ENCODE results near the gene OR5C1.

The OR5C1 gene

DNA sequence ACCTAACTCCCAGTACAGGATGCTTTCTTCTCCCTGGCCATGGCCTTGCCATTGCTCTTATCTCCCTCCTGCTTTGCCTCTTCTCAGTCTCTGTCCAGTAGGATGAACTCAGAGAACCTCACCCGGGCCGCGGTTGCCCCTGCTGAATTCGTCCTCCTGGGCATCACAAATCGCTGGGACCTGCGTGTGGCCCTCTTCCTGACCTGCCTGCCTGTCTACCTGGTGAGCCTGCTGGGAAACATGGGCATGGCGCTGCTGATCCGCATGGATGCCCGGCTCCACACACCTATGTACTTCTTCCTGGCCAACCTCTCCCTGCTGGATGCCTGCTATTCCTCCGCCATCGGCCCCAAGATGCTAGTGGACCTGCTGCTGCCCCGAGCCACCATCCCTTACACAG lies at the start of gene OR5C1:
TSS of gene OR5C1 (plus strand) at position 103 of the 400 bp plus-strand sequence. CDS start at position 103, 0 bp downstream.
- TF ChIP-seq CREB1 (IDR thresholded peaks at IDR 0.05; ENCODE audit: low read depth): no peak
- TF ChIP-seq MAX (IDR thresholded peaks at IDR 0.05): no peak
- TF ChIP-seq, protein P1, sequence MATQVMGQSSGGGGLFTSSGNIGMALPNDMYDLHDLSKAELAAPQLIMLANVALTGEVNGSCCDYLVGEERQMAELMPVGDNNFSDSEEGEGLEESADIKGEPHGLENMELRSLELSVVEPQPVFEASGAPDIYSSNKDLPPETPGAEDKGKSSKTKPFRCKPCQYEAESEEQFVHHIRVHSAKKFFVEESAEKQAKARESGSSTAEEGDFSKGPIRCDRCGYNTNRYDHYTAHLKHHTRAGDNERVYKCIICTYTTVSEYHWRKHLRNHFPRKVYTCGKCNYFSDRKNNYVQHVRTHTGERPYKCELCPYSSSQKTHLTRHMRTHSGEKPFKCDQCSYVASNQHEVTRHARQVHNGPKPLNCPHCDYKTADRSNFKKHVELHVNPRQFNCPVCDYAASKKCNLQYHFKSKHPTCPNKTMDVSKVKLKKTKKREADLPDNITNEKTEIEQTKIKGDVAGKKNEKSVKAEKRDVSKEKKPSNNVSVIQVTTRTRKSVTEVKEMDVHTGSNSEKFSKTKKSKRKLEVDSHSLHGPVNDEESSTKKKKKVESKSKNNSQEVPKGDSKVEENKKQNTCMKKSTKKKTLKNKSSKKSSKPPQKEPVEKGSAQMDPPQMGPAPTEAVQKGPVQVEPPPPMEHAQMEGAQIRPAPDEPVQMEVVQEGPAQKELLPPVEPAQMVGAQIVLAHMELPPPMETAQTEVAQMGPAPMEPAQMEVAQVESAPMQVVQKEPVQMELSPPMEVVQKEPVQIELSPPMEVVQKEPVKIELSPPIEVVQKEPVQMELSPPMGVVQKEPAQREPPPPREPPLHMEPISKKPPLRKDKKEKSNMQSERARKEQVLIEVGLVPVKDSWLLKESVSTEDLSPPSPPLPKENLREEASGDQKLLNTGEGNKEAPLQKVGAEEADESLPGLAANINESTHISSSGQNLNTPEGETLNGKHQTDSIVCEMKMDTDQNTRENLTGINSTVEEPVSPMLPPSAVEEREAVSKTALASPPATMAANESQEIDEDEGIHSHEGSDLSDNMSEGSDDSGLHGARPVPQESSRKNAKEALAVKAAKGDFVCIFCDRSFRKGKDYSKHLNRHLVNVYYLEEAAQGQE (IDR thresholded peaks at IDR 0.05; ENCODE audit: low read depth): no peak
- no peak for TF ChIP-seq EGR1 (IDR thresholded peaks at IDR 0.05)
- no peak for TF ChIP-seq CEBPB (IDR thresholded peaks at IDR 0.05)
- TF ChIP-seq TAF1 (IDR thresholded peaks at IDR 0.05; ENCODE audit: low read depth): no peak
- no peak for TF ChIP-seq NFIC (IDR thresholded peaks at IDR 0.05)
- no peak for TF ChIP-seq RAD21 (IDR thresholded peaks at IDR 0.05; ENCODE audit: low read depth)
- TF ChIP-seq ZBTB7A (IDR thresholded peaks at IDR 0.05; ENCODE audit: low read depth): no peak
- TF ChIP-seq FOXM1 (IDR thresholded peaks at IDR 0.05; ENCODE audit: borderline replicate concordance, low read depth): no peak
- no peak for TF ChIP-seq EP300 (IDR thresholded peaks at IDR 0.05; ENCODE audit: borderline replicate concordance)
- no peak for TF ChIP-seq YY1 (IDR thresholded peaks at IDR 0.05; ENCODE audit: low read depth)
- no peak for TF ChIP-seq TCF12 (IDR thresholded peaks at IDR 0.05; ENCODE audit: low read depth)
- TF ChIP-seq, protein P2, sequence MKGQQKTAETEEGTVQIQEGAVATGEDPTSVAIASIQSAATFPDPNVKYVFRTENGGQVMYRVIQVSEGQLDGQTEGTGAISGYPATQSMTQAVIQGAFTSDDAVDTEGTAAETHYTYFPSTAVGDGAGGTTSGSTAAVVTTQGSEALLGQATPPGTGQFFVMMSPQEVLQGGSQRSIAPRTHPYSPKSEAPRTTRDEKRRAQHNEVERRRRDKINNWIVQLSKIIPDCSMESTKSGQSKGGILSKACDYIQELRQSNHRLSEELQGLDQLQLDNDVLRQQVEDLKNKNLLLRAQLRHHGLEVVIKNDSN (IDR thresholded peaks at IDR 0.05): no peak
- no peak for TF ChIP-seq TEAD4 (IDR thresholded peaks at IDR 0.05)

DNA sequence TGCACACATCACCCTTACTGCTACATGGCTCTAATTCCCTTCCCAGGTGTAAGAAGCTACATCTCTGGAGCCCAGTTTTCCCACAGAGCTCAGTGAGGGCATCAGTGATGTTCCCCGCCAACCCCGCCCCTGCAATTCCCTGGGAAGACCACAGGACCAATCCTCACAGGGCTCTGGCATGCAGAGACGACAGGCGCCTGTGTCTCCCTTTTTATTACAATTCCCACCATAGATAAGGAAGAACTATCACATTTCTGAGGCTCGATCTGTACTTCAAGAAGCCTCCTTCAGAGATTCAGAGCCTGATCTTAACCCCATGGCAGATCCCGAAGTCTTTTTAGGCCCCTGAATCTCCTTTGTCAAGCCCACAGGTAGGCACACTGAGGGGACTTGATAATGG lies 46.7 kb upstream of the OR5C1 start, which contains the start of gene OR1L6:
TSS of gene OR1L6 (plus strand) at position 301 of the 400 bp plus-strand sequence. CDS start 7,545 bp downstream, outside the sequence.
- TF ChIP-seq NFIC (IDR thresholded peaks at IDR 0.05) (no peak), EGR1 (IDR thresholded peaks at IDR 0.05) (no peak), FOXM1 (IDR thresholded peaks at IDR 0.05; ENCODE audit: borderline replicate concordance, low read depth) (no peak), CREB1 (IDR thresholded peaks at IDR 0.05; ENCODE audit: low read depth) (no peak), TCF12 (IDR thresholded peaks at IDR 0.05; ENCODE audit: low read depth) (no peak), RAD21 (IDR thresholded peaks at IDR 0.05; ENCODE audit: low read depth) (no peak), TAF1 (IDR thresholded peaks at IDR 0.05; ENCODE audit: low read depth) (no peak), YY1 (IDR thresholded peaks at IDR 0.05; ENCODE audit: low read depth) (no peak), ZBTB7A (IDR thresholded peaks at IDR 0.05; ENCODE audit: low read depth) (no peak), MAX (IDR thresholded peaks at IDR 0.05) (no peak), TEAD4 (IDR thresholded peaks at IDR 0.05) (no peak), EP300 (IDR thresholded peaks at IDR 0.05; ENCODE audit: borderline replicate concordance) (no peak), CEBPB (IDR thresholded peaks at IDR 0.05) (no peak)
- TF ChIP-seq, protein P1 (IDR thresholded peaks at IDR 0.05; ENCODE audit: low read depth): no peak
- TF ChIP-seq, protein P2 (IDR thresholded peaks at IDR 0.05): no peak

- TF ChIP-seq MAX (IDR thresholded peaks at IDR 0.05) (no peak), NFIC (IDR thresholded peaks at IDR 0.05) (no peak), RAD21 (IDR thresholded peaks at IDR 0.05; ENCODE audit: low read depth) (no peak), TEAD4 (IDR thresholded peaks at IDR 0.05) (no peak), CEBPB (IDR thresholded peaks at IDR 0.05) (no peak), ZBTB7A (IDR thresholded peaks at IDR 0.05; ENCODE audit: low read depth) (no peak), CREB1 (IDR thresholded peaks at IDR 0.05; ENCODE audit: low read depth) (no peak), FOXM1 (IDR thresholded peaks at IDR 0.05; ENCODE audit: borderline replicate concordance, low read depth) (no peak), YY1 (IDR thresholded peaks at IDR 0.05; ENCODE audit: low read depth) (no peak)
- TF ChIP-seq, protein P1 (IDR thresholded peaks at IDR 0.05; ENCODE audit: low read depth): no peak
These were observed 33.9 kb upstream of the OR5C1 start for GRCh38 chr9:122754825-122755224.

GRCh38 chr9:122767817-122768216 lies 20.9 kb upstream of the OR5C1 start:
- TF ChIP-seq RAD21 (IDR thresholded peaks at IDR 0.05; ENCODE audit: low read depth) (no peak), NFIC (IDR thresholded peaks at IDR 0.05) (no peak), TCF12 (IDR thresholded peaks at IDR 0.05; ENCODE audit: low read depth) (no peak), YY1 (IDR thresholded peaks at IDR 0.05; ENCODE audit: low read depth) (no peak), CEBPB (IDR thresholded peaks at IDR 0.05) (no peak), TEAD4 (IDR thresholded peaks at IDR 0.05) (no peak), ZBTB7A (IDR thresholded peaks at IDR 0.05; ENCODE audit: low read depth) (no peak), MAX (IDR thresholded peaks at IDR 0.05) (no peak), FOXM1 (IDR thresholded peaks at IDR 0.05; ENCODE audit: borderline replicate concordance, low read depth) (no peak), EP300 (IDR thresholded peaks at IDR 0.05; ENCODE audit: borderline replicate concordance) (no peak), CREB1 (IDR thresholded peaks at IDR 0.05; ENCODE audit: low read depth) (no peak), EGR1 (IDR thresholded peaks at IDR 0.05) (no peak), TAF1 (IDR thresholded peaks at IDR 0.05; ENCODE audit: low read depth) (no peak)
- TF ChIP-seq, protein P2 (IDR thresholded peaks at IDR 0.05): no peak
- TF ChIP-seq, protein P1 (IDR thresholded peaks at IDR 0.05; ENCODE audit: low read depth): no peak
